NCI-H187 (cell line): Measurements from ENCODE around the gene SSC5D.

Experiments used
- DNase-seq, 2 experiments: peaks; one replicate each; lab custom pipeline; 2025; lab: John Stamatoyannopoulos, UW

Gene SSC5D

GRCh38 chr19:55554741-55555152, 66.5 kb downstream of the SSC5D start:
- DNase-seq = no peak

- no peak for DNase-seq
These were observed 71.4 kb downstream of the SSC5D start for GRCh38 chr19:55559684-55560083.

DNA sequence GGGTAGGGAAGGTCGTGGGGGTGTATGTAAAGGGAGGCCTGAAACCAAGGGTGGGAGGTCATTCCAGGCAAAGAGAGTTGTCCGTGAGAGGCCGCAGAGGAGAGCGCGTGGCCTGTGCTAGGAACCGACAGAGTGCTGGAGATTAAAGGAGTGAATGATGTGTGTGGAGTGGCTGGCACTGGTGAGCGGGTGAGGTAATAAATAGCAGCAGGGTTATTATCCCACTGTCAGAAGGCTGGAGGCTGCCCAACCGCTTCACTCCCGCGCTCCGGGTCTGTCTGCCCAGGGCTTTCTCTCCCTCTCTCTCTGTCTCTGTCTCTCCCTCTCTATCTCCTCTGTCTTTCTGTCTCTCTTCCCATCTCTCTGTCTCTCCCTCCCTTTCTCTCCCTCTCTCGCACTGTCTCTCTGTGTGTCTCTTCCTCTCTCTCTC, 75.0 kb downstream of the SSC5D start:
- no peak for DNase-seq

GRCh38 chr19:55566823-55567222, 78.6 kb downstream of the SSC5D start:
- no peak for DNase-seq

DNA sequence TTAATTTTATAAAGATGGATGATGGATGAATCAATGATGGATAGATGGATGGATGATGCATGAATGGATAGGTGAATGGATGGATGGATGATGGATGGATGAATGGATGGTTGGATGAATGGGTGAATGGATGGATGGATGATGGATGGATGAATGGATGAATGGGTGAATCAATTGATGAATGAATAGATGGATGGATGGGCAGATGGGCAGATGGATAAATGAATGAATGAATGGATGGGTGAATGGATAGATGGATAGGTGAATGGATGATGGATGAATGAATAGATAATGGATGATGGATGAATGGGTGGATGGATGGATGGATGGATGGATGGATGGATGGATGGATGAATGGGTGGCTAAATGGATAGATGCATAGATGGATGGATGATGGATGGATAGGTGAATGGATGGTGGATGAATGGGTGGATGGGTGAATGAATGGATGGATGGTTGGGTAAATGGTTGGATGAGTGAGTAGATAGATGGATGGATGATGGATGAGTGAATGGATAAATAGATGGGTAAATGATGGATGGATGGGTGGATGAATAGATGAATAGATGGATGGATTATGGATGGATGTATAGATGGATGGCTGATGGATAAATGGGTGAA, 79.6 kb downstream of the SSC5D start:
- DNase-seq = no peak
